HepG2 (cell line): Measurements from ENCODE around the gene IQGAP2. TPM values are rescaled to one million over a fixed set of nuclear protein-coding genes. Genes with fewer than 3 reads are reported as not detected.
A peak's percentile ranks its signal among the peaks of the same experiment; 100 is the strongest.

ENCODE experiments used
- ATAC-seq: fragments of 200-7000 bp; cut with Tn5 transposase; 3 replicates; pipeline ENCODE4 v1.9.1; 2020; ENCODE audit warnings: mild to moderate bottlenecking, moderate library complexity
- BruUV-seq: library from RNA; stranded (reverse); fragments of 400-500 nt; replicated peaks from 2 replicates; lab custom pipeline; 2021; lab: Mats Ljungman, UMichigan
- CTCF ChIA-PET: fragments of 300-600 bp; formaldehyde crosslinking; extraction: SDS; loops from one replicate; lab custom pipeline; 2021; ENCODE audit warnings: low total read pairs, inconsistent platforms, low intra/inter-chr PET ratio; lab: Yijun Ruan, JAX
- POLR2A ChIA-PET: fragments of 350-600 bp; sonication (Branson Sonifier 250); formaldehyde crosslinking; loops from one replicate; lab custom pipeline; 2020; ENCODE audit warnings: antibody characterized with exemption, inconsistent platforms; lab: Yijun Ruan, JAX
- DNase-seq: peaks from one replicate; pipeline ENCODE4 v3.0.0-alpha.2; 2015; ENCODE audit warnings: low spot score
- FAIRE-seq: peaks from 3 replicates; lab custom pipeline; 2011; peaks lifted over from hg19 to GRCh38; lab: Jason Lieb, UNC
- H2AFZ ChIP-seq: one replicate; pipeline ENCODE4 v1.6.1; 2011; ENCODE audit warnings: low read length, inconsistent platforms
- H3K27ac ChIP-seq: fragments of 300-600 bp; 3 replicates; pipeline ENCODE4 v1.8.0; 2011; ENCODE audit warnings: mixed run types, mild to moderate bottlenecking, mixed read lengths, low read length, inconsistent platforms; ENCODE audit not compliant: insufficient read depth; ENCODE audit errors: extremely low read length
- H3K27me3 ChIP-seq, 2 experiments: fragments of 200-600 bp in 1 of 2; 2 replicates in 1 of 2; 3 replicates in 1 of 2; pipeline versions ENCODE4 v1.6.0 to v1.8.0; 2011; ENCODE audit warnings: low read length in 2 of 2, mild to moderate bottlenecking in 2 of 2, moderate library complexity in 2 of 2, inconsistent platforms in 1 of 2; ENCODE audit not compliant: insufficient read depth in 2 of 2, control insufficient read depth in 1 of 2
- H3K36me3 ChIP-seq, 2 experiments: fragments of 200-600 bp in 1 of 2; replicated peaks in 1 of 2; 2 replicates in 1 of 2; 3 replicates in 1 of 2; pipeline versions ENCODE4 v1.5.1 to v1.8.0; 2011; ENCODE audit warnings: low read length in 2 of 2, inconsistent platforms in 1 of 2; ENCODE audit not compliant: insufficient read depth in 2 of 2, control insufficient read depth in 1 of 2
- H3K4me1 ChIP-seq: 2 replicates; pipeline ENCODE4 v1.5.1; 2012; ENCODE audit warnings: low read length, inconsistent platforms; ENCODE audit not compliant: insufficient read depth
- H3K4me2 ChIP-seq: 2 replicates; pipeline ENCODE4 v1.6.0; 2011; ENCODE audit warnings: low read depth, low read length, inconsistent platforms
- H3K4me3 ChIP-seq, 3 experiments: fragments of 200-600 bp in 1 of 3; sonication (generic), shearing (Covaris generic) in 1 of 3; replicated peaks in 1 of 3; 2 replicates each; pipeline ENCODE4 v1.5.1; 2011 to 2016; ENCODE audit warnings: low read length in 3 of 3, inconsistent platforms in 2 of 3, low read depth in 2 of 3, mild to moderate bottlenecking in 2 of 3, control low read depth in 1 of 3, mixed read lengths in 1 of 3; ENCODE audit not compliant: insufficient read depth in 1 of 3
- H3K79me2 ChIP-seq: one replicate; pipeline ENCODE4 v1.6.1; 2011; ENCODE audit warnings: low read length, inconsistent platforms; ENCODE audit not compliant: insufficient read depth
- H3K9ac ChIP-seq: 2 replicates; pipeline ENCODE4 v1.6.0; 2011; ENCODE audit warnings: mild to moderate bottlenecking, low read depth, low read length, inconsistent platforms; ENCODE audit not compliant: insufficient read depth
- H3K9me3 ChIP-seq: 2 replicates; pipeline ENCODE4 v1.5.1; 2012; ENCODE audit warnings: mild to moderate bottlenecking, low read length
- H4K20me1 ChIP-seq: 2 replicates; pipeline ENCODE4 v1.6.0; 2011; ENCODE audit warnings: inconsistent platforms, mild to moderate bottlenecking, low read length, moderate library complexity; ENCODE audit not compliant: insufficient read depth
- FOXA3 ChIP-seq: IDR thresholded peaks from 2 replicates; pipeline ENCODE4 v1.6.1; 2016; ENCODE audit warnings: missing genetic modification reagents, missing compliant biosample characterization
- GABPB1 ChIP-seq: IDR thresholded peaks from 2 replicates; pipeline ENCODE4 v1.6.1; 2016; ENCODE audit warnings: mild to moderate bottlenecking, missing genetic modification reagents, moderate library complexity, missing compliant biosample characterization
- NR2F6 ChIP-seq, 2 experiments: IDR thresholded peaks; 2 replicates each; pipeline ENCODE4 v1.6.1; 2016; ENCODE audit warnings: antibody characterized with exemption in 1 of 2, mild to moderate bottlenecking in 1 of 2
- SOX13 ChIP-seq, 3 experiments: fragments of 450-650 bp in 1 of 3; sonication (generic) in 1 of 3; formaldehyde crosslinking in 1 of 3; IDR thresholded peaks in 2 of 3; conservative IDR thresholded peaks in 1 of 3; 2 replicates each; pipeline versions ENCODE4 v1.5.0 to v1.6.1; 2016 to 2020; ENCODE audit warnings: antibody characterized with exemption in 1 of 3, mild to moderate bottlenecking in 1 of 3, missing compliant biosample characterization in 1 of 3, missing genetic modification reagents in 1 of 3, moderate library complexity in 1 of 3
- WGBS: methylation state at CpG from one replicate; pipeline ENCODE4 v1.1.6; 2017; ENCODE audit warnings: low lambda C conversion rate; 5-methylcytosine and 5-hydroxymethylcytosine counted together
- in situ Hi-C: cut with HindIII; loops from 2 replicates; pipeline ENCODE4 v1.10.0; 2017; ENCODE audit warnings: low pct_unique_long_range_greater_than_20kb; ENCODE audit not compliant: extremely low pct_ligation_motif_present
- intact Hi-C: fragments of 100-400 bp; cut with micrococcal nuclease; formaldehyde crosslinking; loops from one replicate; pipeline ENCODE4 v1.10.0; 2022; ENCODE audit not compliant: unreplicated experiment
- polyA plus RNA-seq, 8 experiments: library from polyadenylated mRNA; depleted of rRNA in 3 of 8; stranded (reverse) in 7 of 8; unstranded in 1 of 8; fragments of >200 nt; fragmentation: Illumina TruSeq in 4 of 8; extraction: Trizol in 4 of 8; gene quantifications; 2 replicates each; pipeline versions ENCODE4 v1.2.1 to v1.2.3, GENCODE V29; 2011 to 2016; ENCODE audit warnings: low read depth in 4 of 8, missing spikeins in 1 of 8, mixed read lengths in 1 of 8; ENCODE audit not compliant: insufficient read depth in 1 of 8
- total RNA-seq, 5 experiments: library from RNA; depleted of rRNA; stranded (reverse); fragments of >200 nt; fragmentation: Illumina TruSeq; extraction: Trizol; gene quantifications; 2 replicates each; pipeline ENCODE4 v1.2.3, GENCODE V29; 2016; ENCODE audit warnings: low read depth in 1 of 5

IQGAP2 gene
- total and polyA plus RNA-seq, 2 of the 13 experiments (the other 11 are each of a cell fraction or from before 2014, with no cell fraction given): 35.2 to 83.3 TPM

DNA sequence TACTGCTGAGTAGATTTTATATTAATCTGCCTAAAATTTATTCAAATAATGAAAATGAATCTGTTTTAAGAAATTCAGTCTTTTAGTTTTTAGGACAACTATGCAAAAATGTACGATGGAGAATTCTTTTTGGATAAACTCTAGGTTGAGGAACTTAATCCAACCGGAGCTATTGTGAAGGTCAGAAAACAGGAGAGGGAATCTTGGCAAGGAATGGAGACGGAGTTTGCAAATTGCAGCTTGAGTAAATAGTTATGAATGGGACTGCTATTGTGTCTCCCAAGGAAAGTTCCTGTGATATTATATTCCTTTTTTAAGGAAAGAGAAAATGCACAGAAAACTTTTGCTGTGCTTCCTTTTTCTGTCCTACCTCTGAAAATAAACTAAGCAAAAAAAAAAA is 67.9 kb downstream of the IQGAP2 start:
- no peaks in the 10 kb centered on the region for H3K9me3 ChIP-seq
- no peak for DNase-seq
- intact Hi-C loops: loop anchor here (5.0 kb wide), 2 partner anchors 51 to 66 kb away; no protein-coding TSS in a partner anchor
- H3K79me2 ChIP-seq: peaks cover 30% of the 10 kb centered on the region
- peaks cover 63% of the 10 kb centered on the region for H3K4me1 ChIP-seq
- no peak for FAIRE-seq
- WGBS: 42% methylated on average over 3 of the region's 3 CpGs
- H3K4me2 ChIP-seq: peak overlapping the region; percentile 13; the same call in 1 of the 2 replicates
- H3K27me3 ChIP-seq: no peaks in the 10 kb centered on the region
- ChIA-PET POLR2A (interaction anchor here (0.5 kb wide), 1 partner anchor 11 kb away, joined by 3 read pairs; no protein-coding TSS in a partner anchor), CTCF (no interaction called here)
- H4K20me1 ChIP-seq: no peaks in the 10 kb centered on the region
- H3K4me3 ChIP-seq: no peak overlapping the region
- BruUV-seq: no TSS peak
- H3K9ac ChIP-seq: no peak overlapping the region
- H3K27ac ChIP-seq: peak overlapping the region; percentile 77
- in situ Hi-C loops: no loop called here
- no peak for ATAC-seq
- no peak for TF ChIP-seq NR2F6 (IDR thresholded peaks at IDR 0.05)
- no peak for TF ChIP-seq NR2F6 (CRISPR knock-in tag; IDR thresholded peaks at IDR 0.05)
- no peak for TF ChIP-seq SOX13 (IDR thresholded peaks at IDR 0.05)
- TF ChIP-seq SOX13 (CRISPR knock-in tag; conservative IDR thresholded peaks at IDR 0.05 in 1 of 2, IDR thresholded peaks at IDR 0.05 in 1 of 2): peak in 1 of 2 experiments; percentile 33; a peak in 1 of 4 replicates
- H3K36me3 ChIP-seq: peaks cover 0 to 3% of the 10 kb centered on the region in 2 experiments; a peak in 2 of 5 replicates
- no peak overlapping the region for H2AFZ ChIP-seq

DNA sequence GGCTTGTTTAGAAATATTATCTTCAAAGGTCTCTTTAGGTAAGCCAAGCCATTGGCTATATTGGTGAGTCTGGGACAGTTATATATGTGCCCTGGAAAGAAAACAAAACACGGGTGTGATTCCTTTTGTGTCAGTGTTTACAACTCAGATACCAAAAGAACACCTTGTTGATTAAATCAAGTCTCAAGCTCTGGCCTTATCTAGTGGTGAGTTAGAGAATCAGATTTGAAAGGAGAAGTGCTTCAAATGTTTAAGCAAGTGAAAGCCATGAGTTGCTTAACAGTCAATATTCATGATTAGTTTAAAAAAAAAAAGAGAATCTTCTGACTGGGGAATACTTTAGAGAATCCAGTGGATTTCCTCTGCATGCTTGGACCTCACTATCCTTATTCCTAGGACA is 68.3 kb downstream of the IQGAP2 start:
- intact Hi-C loops: loop anchor here (5.0 kb wide), 2 partner anchors 51 to 66 kb away; no protein-coding TSS in a partner anchor
- Histone ChIP-seq H3K4me3 (no peak overlapping the region), H3K79me2 (peaks cover 34% of the 10 kb centered on the region)

More for the DNA sequence above, 68.3 kb downstream of the IQGAP2 start:
- ChIA-PET POLR2A (interaction anchor here (0.5 kb wide), 1 partner anchor 11 kb away, joined by 3 read pairs; no protein-coding TSS in a partner anchor), CTCF (no interaction called here)
- H3K4me1 ChIP-seq: peaks cover 67% of the 10 kb centered on the region
- DNase-seq (no peak), ATAC-seq (no peak), FAIRE-seq (no peak)
- BruUV-seq: no TSS peak
- no peak overlapping the region for H3K4me2 ChIP-seq
- H3K36me3 ChIP-seq: no peaks in the 10 kb centered on the region; a peak in 1 of 5 replicates
- 0 out of 2 replicates have a peak overlapping the region, but pooled peaks have one; percentile 43 for H3K9ac ChIP-seq
- H3K27ac ChIP-seq: peak overlapping the region; percentile 77
- no peaks in the 10 kb centered on the region for H3K27me3 ChIP-seq
- TF ChIP-seq FOXA3 (CRISPR knock-in tag) (0 out of 2 replicates have a peak, but pooled peaks have one; percentile 6), GABPB1 (no peak), SOX13 (IDR thresholded peaks at IDR 0.05) (no peak), SOX13 (CRISPR knock-in tag; conservative IDR thresholded peaks at IDR 0.05 in 1 of 2, IDR thresholded peaks at IDR 0.05 in 1 of 2) (0 out of 4 replicates have a peak, but pooled peaks of 1 of the 2 experiments have one; percentile 0)
- no peaks in the 10 kb centered on the region for H4K20me1 ChIP-seq
- in situ Hi-C loops: no loop called here
- 11% methylated on average over 1 of the region's 1 CpG for WGBS
- no peak overlapping the region for H2AFZ ChIP-seq
- no peaks in the 10 kb centered on the region for H3K9me3 ChIP-seq
